ENCODE results near the gene RANBP17. TPM values are rescaled to one million over a fixed set of nuclear protein-coding genes. Genes with fewer than 3 reads are reported as not detected.
"Not testable (repeated sequence)": the region's sequence is repeated elsewhere in the genome, so short reads cannot be mapped to it uniquely, and the experiment has no call there.

The RANBP17 gene
- total and polyA plus RNA-seq, 2 experiments from 2014 or later: 10.9 to 20.0 TPM

DNA sequence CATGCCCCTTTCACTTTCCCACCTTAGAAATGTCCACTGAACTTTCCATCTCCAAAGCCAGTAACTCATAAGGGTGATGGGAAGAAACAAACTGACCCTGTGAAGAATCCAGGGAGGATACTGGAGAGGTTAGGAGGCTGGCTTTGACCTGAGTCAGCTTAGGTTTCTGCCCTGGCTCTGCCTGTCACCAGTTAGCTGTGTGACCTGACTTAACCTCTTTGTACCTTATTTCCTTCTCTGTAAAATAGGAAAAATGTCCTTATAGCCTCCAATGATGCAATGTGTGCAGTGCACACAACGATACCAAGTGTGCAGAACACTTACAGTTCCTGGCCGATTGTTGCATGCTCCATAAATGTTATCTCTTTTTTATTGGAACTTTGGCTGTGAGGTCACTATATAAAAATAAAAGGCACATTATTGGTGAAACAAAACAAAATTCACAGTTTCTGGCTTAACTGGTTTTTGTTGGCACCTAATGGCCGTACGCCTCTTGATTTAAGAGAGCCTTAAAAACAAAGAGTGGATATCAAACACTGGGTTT lies 40.5 kb upstream of the RANBP17 start:
- Histone ChIP-seq H3K9me3 (ENCODE audit: low read depth) (no peaks in the 10 kb centered on the region), H3K4me1 (ENCODE audit: low read depth) (no peaks in the 10 kb centered on the region), H3K27me3 (no peaks in the 10 kb centered on the region), H3K27ac (no peak overlapping the region), H3K4me3 (no peak overlapping the region), H3K36me3 (no peaks in the 10 kb centered on the region)
- TF ChIP-seq CTCF (IDR thresholded peaks at IDR 0.05; ENCODE audit: low read depth, low read length): no peak
- no peak for DNase-seq (ENCODE audit: low read depth in 1 of 2, low spot score in 1 of 2)

GRCh38 chr5:170826117-170826516 lies 35.7 kb upstream of the RANBP17 start:
- no peak overlapping the region for H3K27ac ChIP-seq
- no peaks in the 10 kb centered on the region for H3K27me3 ChIP-seq
- H3K9me3 ChIP-seq (ENCODE audit: low read depth): no peaks in the 10 kb centered on the region
- TF ChIP-seq CTCF (IDR thresholded peaks at IDR 0.05; ENCODE audit: low read depth, low read length): no peak
- no peaks in the 10 kb centered on the region for H3K36me3 ChIP-seq
- H3K4me3 ChIP-seq: no peak overlapping the region
- DNase-seq (ENCODE audit: low read depth in 1 of 2, low spot score in 1 of 2): no peak
- no peaks in the 10 kb centered on the region for H3K4me1 ChIP-seq (ENCODE audit: low read depth)

- Histone ChIP-seq H3K27me3 (no peaks in the 10 kb centered on the region), H3K4me3 (no peak overlapping the region), H3K9me3 (ENCODE audit: low read depth) (no peaks in the 10 kb centered on the region), H3K4me1 (ENCODE audit: low read depth) (no peaks in the 10 kb centered on the region), H3K36me3 (no peaks in the 10 kb centered on the region), H3K27ac (no peak overlapping the region)
- no peak for TF ChIP-seq CTCF (IDR thresholded peaks at IDR 0.05; ENCODE audit: low read depth, low read length)
- DNase-seq (ENCODE audit: low read depth in 1 of 2, low spot score in 1 of 2): no peak
Measured at GRCh38 chr5:170832241-170832640, 29.6 kb upstream of the RANBP17 start.

- not testable (repeated sequence) for H3K4me1 ChIP-seq (ENCODE audit: low read depth); H3K4me3 ChIP-seq; H3K27ac ChIP-seq; H3K27me3 ChIP-seq; DNase-seq (ENCODE audit: low read depth in 1 of 2, low spot score in 1 of 2); H3K9me3 ChIP-seq (ENCODE audit: low read depth); H3K36me3 ChIP-seq
Measured at GRCh38 chr5:170833981-170834380, 27.8 kb upstream of the RANBP17 start.

- H3K27me3 ChIP-seq: no peaks in the 10 kb centered on the region
- no peaks in the 10 kb centered on the region for H3K36me3 ChIP-seq
- no peaks in the 10 kb centered on the region for H3K9me3 ChIP-seq (ENCODE audit: low read depth)
- no peak for DNase-seq (ENCODE audit: low read depth in 1 of 2, low spot score in 1 of 2)
- H3K27ac ChIP-seq: no peak overlapping the region
- no peak for TF ChIP-seq CTCF (IDR thresholded peaks at IDR 0.05; ENCODE audit: low read depth, low read length)
- H3K4me1 ChIP-seq (ENCODE audit: low read depth): no peaks in the 10 kb centered on the region
- no peak overlapping the region for H3K4me3 ChIP-seq
Measured at GRCh38 chr5:170836226-170836625, 25.6 kb upstream of the RANBP17 start.

DNA sequence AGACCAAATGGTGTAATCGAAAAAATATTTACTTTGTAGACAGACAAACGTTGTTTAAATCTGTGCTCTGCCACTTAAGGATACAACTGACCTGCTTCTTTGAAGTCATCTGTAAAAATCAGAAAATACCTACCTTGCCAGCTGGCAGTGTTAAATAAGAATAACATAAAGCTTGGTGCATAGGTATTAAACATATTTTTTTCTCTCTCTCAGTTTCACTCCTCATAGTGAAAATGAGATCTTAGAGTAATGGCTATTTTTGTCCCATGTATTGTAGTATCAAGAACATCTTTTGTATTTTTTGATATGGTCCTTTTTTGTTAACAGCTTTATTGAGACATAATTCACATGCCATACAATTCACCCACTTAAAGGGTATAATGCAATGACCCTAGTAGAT lies 17.9 kb upstream of the RANBP17 start:
- Histone ChIP-seq H3K4me3 (no peak overlapping the region), H3K9me3 (ENCODE audit: low read depth) (no peaks in the 10 kb centered on the region), H3K36me3 (no peaks in the 10 kb centered on the region), H3K27me3 (no peaks in the 10 kb centered on the region), H3K4me1 (ENCODE audit: low read depth) (no peaks in the 10 kb centered on the region), H3K27ac (no peak overlapping the region)
- no peak for TF ChIP-seq CTCF (IDR thresholded peaks at IDR 0.05; ENCODE audit: low read depth, low read length)
- no peak for DNase-seq (ENCODE audit: low read depth in 1 of 2, low spot score in 1 of 2)
